ENCODE results near the gene NR3C2. TPM values are rescaled to one million over a fixed set of nuclear protein-coding genes. Genes with fewer than 3 reads are reported as not detected.

NR3C2 gene
- total RNA-seq, 2 experiments from 2014 or later: 4.2 to 4.3 TPM

GRCh38 chr4:148445071-148445859 is 3.1 kb upstream of the NR3C2 start:
- peaks cover 5% of the 10 kb centered on the region for H3K27me3 Mint-ChIP-seq
- H3K4me1 Mint-ChIP-seq (ENCODE audit: low read depth): peaks cover 32% of the 10 kb centered on the region
- peak overlapping the region; percentile 71 for H3K27ac Mint-ChIP-seq
- DNase-seq: peak; percentile 71
- no peaks in the 10 kb centered on the region for H3K9me3 Mint-ChIP-seq
- intact Hi-C loops (cut with micrococcal nuclease): loop anchor here (2.0 kb wide), 1 partner anchor 290 kb away; no protein-coding TSS in a partner anchor
- ChIA-PET CTCF (interaction anchor here (0.7 kb wide), 1 partner anchor 586 kb away, joined by 3 read pairs; no protein-coding TSS in a partner anchor), POLR2A (no interaction called here)
- peak overlapping the region; percentile 82 for H3K4me3 Mint-ChIP-seq
- H3K36me3 Mint-ChIP-seq: peaks cover 3% of the 10 kb centered on the region

DNA sequence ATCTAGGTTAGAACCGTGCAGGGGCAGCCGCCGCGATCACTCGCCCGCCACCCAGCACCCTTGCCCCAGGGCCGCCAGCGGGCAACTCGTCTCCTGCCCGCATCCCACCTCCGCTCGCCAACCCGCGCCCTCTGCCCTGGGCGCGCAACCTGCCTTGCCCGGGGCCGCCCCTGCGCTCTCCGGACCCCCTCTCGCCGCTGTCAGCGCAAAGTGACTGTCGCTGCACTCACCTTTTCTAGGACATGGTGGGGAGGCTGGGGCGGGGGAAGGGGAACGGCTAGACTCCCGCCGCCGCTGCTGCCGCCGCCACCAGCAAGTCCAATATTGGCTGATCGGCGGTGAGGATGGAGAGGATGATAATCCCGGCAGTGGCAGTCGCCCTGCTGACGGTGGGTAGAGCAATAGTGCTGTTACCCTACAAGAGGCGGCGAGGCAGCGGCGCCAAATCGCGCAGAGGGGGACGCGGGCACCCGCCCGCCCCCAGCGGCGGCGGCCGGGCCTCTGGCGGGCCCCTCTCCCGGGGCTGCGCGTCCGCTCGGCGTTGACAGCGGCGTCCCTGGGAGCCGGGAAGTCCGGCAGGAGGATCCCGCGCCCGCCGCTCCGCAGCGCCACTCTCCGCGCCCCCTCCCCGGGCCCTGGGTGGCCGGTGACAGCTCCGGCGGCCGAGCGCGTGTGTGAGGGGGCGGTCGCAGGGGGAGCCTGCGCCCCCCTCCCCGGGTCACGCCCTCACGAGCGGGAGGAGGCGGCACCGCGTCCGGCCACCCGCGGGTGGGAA is 2.3 kb upstream of the NR3C2 start:
- CTCF ChIA-PET: interaction anchor here (0.7 to 1.0 kb wide), 2 partner anchors 38 to 587 kb away, joined by 3 read pairs; no protein-coding TSS in a partner anchor
- peak overlapping the region; percentile 19 for H3K27ac Mint-ChIP-seq
- H3K4me1 Mint-ChIP-seq (ENCODE audit: low read depth): peaks cover 40% of the 10 kb centered on the region
- intact Hi-C loops (cut with micrococcal nuclease): loop anchor here (2.0 to 5.0 kb wide), 5 partner anchors 87 to 762 kb away; partner anchors contain the start of genes ARHGAP10 and PRMT9
- H3K9me3 Mint-ChIP-seq: no peaks in the 10 kb centered on the region
- H3K36me3 Mint-ChIP-seq: peaks cover 3% of the 10 kb centered on the region
- POLR2A ChIA-PET: interaction anchor here (0.8 to 1.8 kb wide), 2 partner anchors 10 to 827 kb away, joined by 3 to 4 read pairs; partner anchors contain the start of gene TMEM184C
- H3K27me3 Mint-ChIP-seq: peaks cover 5% of the 10 kb centered on the region
- DNase-seq: peak; percentile 50
- H3K4me3 Mint-ChIP-seq: peak overlapping the region; percentile 96

- Mint-ChIP-seq H3K27me3 (peaks cover 5% of the 10 kb centered on the region), H3K27ac (peak overlapping the region; percentile 91), H3K4me1 (ENCODE audit: low read depth) (peaks cover 44% of the 10 kb centered on the region), H3K4me3 (peak overlapping the region; percentile 96), H3K36me3 (peaks cover 3% of the 10 kb centered on the region), H3K9me3 (no peaks in the 10 kb centered on the region)
- DNase-seq: peak; percentile 53
- ChIA-PET POLR2A (interaction anchor here (0.6 to 1.8 kb wide), 7 partner anchors 9 to 826 kb away, joined by 3 to 5 read pairs (median 3); partner anchors contain the start of gene TMEM184C), CTCF (interaction anchor here (1.0 to 1.5 kb wide), 2 partner anchors 37 to 387 kb away, joined by 3 to 9 read pairs; no protein-coding TSS in a partner anchor)
- intact Hi-C loops (cut with micrococcal nuclease): loop anchor here (2.0 to 5.0 kb wide), 6 partner anchors 86 to 761 kb away; partner anchors contain the start of genes ARHGAP10 and PRMT9
These were observed 1.5 kb upstream of the NR3C2 start for GRCh38 chr4:148443512-148444295.

DNA sequence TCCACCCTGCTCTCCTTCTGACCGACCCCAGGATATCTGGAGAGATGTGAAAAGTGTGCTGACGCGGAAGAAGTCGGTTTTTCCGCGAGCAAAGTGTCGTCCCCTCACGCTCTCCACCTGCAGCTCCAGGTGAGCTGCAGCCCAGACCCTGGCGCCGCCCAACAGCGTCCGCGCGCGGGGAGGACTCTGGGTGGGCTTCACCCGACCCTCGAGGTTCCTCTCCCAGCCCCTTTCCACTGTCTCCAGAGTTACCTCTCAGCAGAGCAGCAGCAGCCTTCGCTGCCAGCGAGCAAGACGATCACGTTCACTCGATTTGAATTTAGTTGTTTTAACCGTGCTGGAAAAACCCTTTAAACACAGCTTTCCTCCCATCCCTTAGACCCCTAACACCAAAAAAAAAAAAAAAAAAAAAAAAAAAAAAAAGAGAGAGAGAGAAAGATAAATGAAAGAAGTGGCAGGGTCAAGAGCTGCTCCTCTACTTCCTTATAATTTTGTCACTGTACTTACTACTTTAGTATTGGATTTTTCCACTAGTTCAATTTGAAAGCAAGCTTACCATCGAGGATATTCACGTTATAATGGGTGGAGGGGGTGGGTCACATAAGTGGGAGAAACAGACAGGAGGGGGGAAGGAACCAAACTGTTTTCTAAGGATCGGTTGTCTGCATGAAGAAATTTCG is 758 bp upstream of the NR3C2 start:
- POLR2A ChIA-PET: interaction anchor here (0.6 to 1.8 kb wide), 8 partner anchors 10 to 826 kb away, joined by 3 to 5 read pairs (median 4); partner anchors contain the start of gene TMEM184C
- intact Hi-C loops (cut with micrococcal nuclease): loop anchor here (1.0 to 5.0 kb wide), 9 partner anchors 9 to 826 kb away; partner anchors contain the start of genes ARHGAP10, PRMT9 and TMEM184C
- DNase-seq: no peak
- peaks cover 44% of the 10 kb centered on the region for H3K4me1 Mint-ChIP-seq (ENCODE audit: low read depth)
- H3K4me3 Mint-ChIP-seq: peak overlapping the region; percentile 96
- peaks cover 5% of the 10 kb centered on the region for H3K27me3 Mint-ChIP-seq
- H3K27ac Mint-ChIP-seq: peak overlapping the region; percentile 91
- CTCF ChIA-PET: interaction anchor here (1.0 to 1.5 kb wide), 2 partner anchors 37 to 386 kb away, joined by 3 to 9 read pairs; no protein-coding TSS in a partner anchor
- peaks cover 3% of the 10 kb centered on the region for H3K36me3 Mint-ChIP-seq
- H3K9me3 Mint-ChIP-seq: no peaks in the 10 kb centered on the region

DNA sequence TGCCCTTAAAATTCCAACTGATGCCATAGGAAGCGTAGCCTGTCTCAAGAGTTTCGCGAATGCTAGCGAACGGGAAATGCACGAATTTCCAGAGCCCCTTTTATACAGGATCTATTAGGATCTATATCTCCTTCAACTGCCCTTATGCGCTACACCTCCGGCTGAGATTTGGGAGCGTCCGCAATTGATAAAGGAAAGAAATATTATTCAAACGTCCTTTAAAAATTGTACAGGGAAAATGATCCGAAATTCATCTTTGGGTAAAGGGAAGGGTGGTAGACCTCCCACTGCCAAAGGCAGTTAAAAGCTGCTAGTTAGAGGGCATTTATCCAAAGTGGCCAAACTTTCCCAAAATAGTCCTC is 609 bp downstream of the NR3C2 start:
- no peak for DNase-seq
- Mint-ChIP-seq H3K27me3 (peaks cover 5% of the 10 kb centered on the region), H3K27ac (peak overlapping the region; percentile 23), H3K4me3 (peak overlapping the region; percentile 96), H3K36me3 (peaks cover 3% of the 10 kb centered on the region), H3K9me3 (no peaks in the 10 kb centered on the region), H3K4me1 (ENCODE audit: low read depth) (peaks cover 36% of the 10 kb centered on the region)
- POLR2A ChIA-PET: interaction anchor here (1.8 kb wide), 1 partner anchor 385 kb away, joined by 4 read pairs; no protein-coding TSS in a partner anchor
- intact Hi-C loops (cut with micrococcal nuclease): loop anchor here (5.0 kb wide), 4 partner anchors 84 to 759 kb away; partner anchors contain the start of genes ARHGAP10 and PRMT9
- CTCF ChIA-PET: no interaction called here

GRCh38 chr4:148438047-148438446 is 4.2 kb downstream of the NR3C2 start:
- DNase-seq: no peak
- CTCF ChIA-PET: no interaction called here
- no peak overlapping the region for H3K27ac Mint-ChIP-seq
- intact Hi-C loops (cut with micrococcal nuclease): no loop called here
- H3K36me3 Mint-ChIP-seq: peaks cover 8% of the 10 kb centered on the region
- H3K4me3 Mint-ChIP-seq: no peak overlapping the region
- POLR2A ChIA-PET: no interaction called here
- H3K9me3 Mint-ChIP-seq: no peaks in the 10 kb centered on the region
- peaks cover 1% of the 10 kb centered on the region for H3K27me3 Mint-ChIP-seq
- H3K4me1 Mint-ChIP-seq (ENCODE audit: low read depth): peaks cover 53% of the 10 kb centered on the region

DNA sequence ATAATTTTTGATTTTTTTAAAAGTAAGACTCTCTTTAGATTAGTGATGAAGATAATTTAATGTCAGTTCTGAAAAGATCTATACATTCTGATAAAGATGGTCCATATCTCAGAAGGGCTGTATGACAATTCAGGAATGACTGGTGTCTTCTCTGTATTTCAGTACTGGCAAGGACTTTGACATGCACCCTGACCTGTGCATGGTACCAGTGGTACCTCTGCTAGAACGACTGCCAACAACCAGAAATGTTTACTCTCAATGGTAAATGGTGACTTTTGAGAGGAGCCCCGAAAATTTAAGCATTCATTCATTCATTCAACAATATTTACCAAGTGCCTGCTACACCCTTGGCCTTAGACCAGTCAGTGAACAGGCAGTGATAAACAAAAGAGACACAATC is 4.8 kb downstream of the NR3C2 start:
- intact Hi-C loops (cut with micrococcal nuclease): no loop called here
- CTCF ChIA-PET: no interaction called here

DNA sequence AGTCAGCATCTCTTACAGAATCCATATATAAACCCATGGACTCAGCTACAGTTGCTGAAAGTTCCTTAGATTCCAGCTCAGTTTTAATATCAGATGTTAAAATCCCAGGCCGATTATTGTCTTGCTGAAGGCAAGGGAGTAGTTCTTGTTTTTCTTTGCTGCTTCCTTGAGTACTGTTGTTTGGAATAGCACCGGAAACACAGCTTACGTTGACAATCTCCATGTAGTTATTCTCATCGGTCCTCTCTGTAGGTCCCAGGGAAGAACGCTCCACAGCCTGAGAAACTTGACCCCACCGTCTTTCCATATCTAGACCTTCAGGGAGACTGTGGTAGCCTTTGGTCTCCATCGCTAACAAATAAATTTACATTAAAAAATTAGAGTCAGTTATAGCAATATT is 5.7 kb downstream of the NR3C2 start:
- CTCF ChIA-PET: interaction anchor here (0.8 kb wide), 1 partner anchor 380 kb away, joined by 3 read pairs; no protein-coding TSS in a partner anchor

More for the DNA sequence above, 4.8 kb downstream of the NR3C2 start:
- Mint-ChIP-seq H3K9me3 (no peaks in the 10 kb centered on the region), H3K27me3 (peaks cover 1% of the 10 kb centered on the region), H3K4me3 (no peak overlapping the region), H3K36me3 (peaks cover 4% of the 10 kb centered on the region), H3K27ac (no peak overlapping the region), H3K4me1 (ENCODE audit: low read depth) (peaks cover 57% of the 10 kb centered on the region)
- POLR2A ChIA-PET: interaction anchor here (0.5 kb wide), 1 partner anchor 62 kb away, joined by 3 read pairs; no protein-coding TSS in a partner anchor
- DNase-seq: no peak

DNA sequence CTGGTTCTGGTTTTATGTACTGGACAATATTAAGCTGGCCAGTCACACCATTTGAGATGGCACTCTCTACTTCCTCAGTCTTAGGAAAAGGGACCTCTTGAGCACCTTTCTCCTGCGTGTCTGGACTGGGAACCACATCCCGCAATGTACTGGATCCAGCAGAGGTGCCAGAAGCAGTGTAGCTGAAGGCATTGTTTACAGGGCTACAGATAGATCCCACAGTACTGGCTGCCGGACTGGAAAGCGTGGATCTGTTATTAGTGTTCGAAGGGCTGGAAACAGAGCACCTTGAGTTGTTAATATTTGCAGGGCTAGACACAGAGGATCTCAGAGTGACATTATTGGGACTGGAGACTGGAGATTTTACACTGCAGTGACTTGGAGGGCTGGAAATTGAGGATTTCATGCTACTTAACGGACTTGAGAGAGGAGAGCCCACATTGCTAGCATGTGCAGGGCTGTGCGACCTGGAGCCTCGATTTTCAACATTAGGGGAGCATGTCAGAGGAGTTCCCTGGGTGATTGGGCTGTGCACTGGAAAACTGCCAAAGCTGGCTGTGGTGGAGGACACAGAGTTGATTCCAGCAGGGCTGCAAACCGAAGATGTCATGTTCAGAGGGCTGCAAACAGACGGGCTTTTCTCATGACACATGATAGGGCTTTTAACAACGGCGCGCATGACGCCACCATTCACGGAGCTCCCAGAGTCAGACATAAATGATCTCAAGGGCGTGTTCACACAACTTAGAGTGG is 6.4 kb downstream of the NR3C2 start:
- Mint-ChIP-seq H3K27ac (no peak overlapping the region), H3K9me3 (no peaks in the 10 kb centered on the region), H3K36me3 (peaks cover 4% of the 10 kb centered on the region), H3K27me3 (no peaks in the 10 kb centered on the region), H3K4me3 (no peak overlapping the region), H3K4me1 (ENCODE audit: low read depth) (peaks cover 65% of the 10 kb centered on the region)
- POLR2A ChIA-PET: no interaction called here
- CTCF ChIA-PET: interaction anchor here (0.8 kb wide), 1 partner anchor 379 kb away, joined by 3 read pairs; no protein-coding TSS in a partner anchor
- intact Hi-C loops (cut with micrococcal nuclease): no loop called here
- no peak for DNase-seq

More for the DNA sequence above, 5.7 kb downstream of the NR3C2 start:
- intact Hi-C loops (cut with micrococcal nuclease): no loop called here
- POLR2A ChIA-PET: no interaction called here
- H3K27me3 Mint-ChIP-seq: peaks cover under 1% of the 10 kb centered on the region
- peaks cover 63% of the 10 kb centered on the region for H3K4me1 Mint-ChIP-seq (ENCODE audit: low read depth)
- H3K36me3 Mint-ChIP-seq: peaks cover 4% of the 10 kb centered on the region
- no peaks in the 10 kb centered on the region for H3K9me3 Mint-ChIP-seq
- no peak overlapping the region for H3K4me3 Mint-ChIP-seq
- H3K27ac Mint-ChIP-seq: no peak overlapping the region
- DNase-seq: no peak

GRCh38 chr4:148434075-148434773 is 8.0 kb downstream of the NR3C2 start:
- peaks cover 4% of the 10 kb centered on the region for H3K36me3 Mint-ChIP-seq
- no peak overlapping the region for H3K4me3 Mint-ChIP-seq
- DNase-seq: no peak
- H3K9me3 Mint-ChIP-seq: no peaks in the 10 kb centered on the region
- intact Hi-C loops (cut with micrococcal nuclease): loop anchor here (1.0 kb wide), 1 partner anchor 8 kb away; the partner anchor contains the start of gene NR3C2
- H3K27me3 Mint-ChIP-seq: no peaks in the 10 kb centered on the region
- CTCF ChIA-PET: interaction anchor here (0.6 kb wide), 1 partner anchor 66 kb away, joined by 3 read pairs; no protein-coding TSS in a partner anchor
- H3K4me1 Mint-ChIP-seq (ENCODE audit: low read depth): peaks cover 60% of the 10 kb centered on the region
- POLR2A ChIA-PET: interaction anchor here (1.3 kb wide), 1 partner anchor 10 kb away, joined by 3 read pairs; no protein-coding TSS in a partner anchor
- H3K27ac Mint-ChIP-seq: no peak overlapping the region

Measured in activated CD4-positive, alpha-beta memory T cell treated with anti-CD3 and anti-CD28 coated beads for 36 hours (primary cell).